Fibroblast of lung (primary cell): ENCODE measurements around the gene USP13. TPM values are rescaled to one million over a fixed set of nuclear protein-coding genes. Genes with fewer than 3 reads are reported as not detected.
A peak's percentile ranks its signal among the peaks of the same experiment; 100 is the strongest.

ENCODE experiments used
- DNase-seq, 2 donors: peaks; one replicate each; pipeline versions ENCODE4 v3.0.0 to v3.0.0-alpha.2; 2010; ENCODE audit warnings: low read depth in 2 of 2
- H2AFZ ChIP-seq: 2 replicates; pipeline ENCODE4 v1.5.1; 2012; ENCODE audit warnings: low read length, control low read depth, inconsistent platforms
- H3K27ac ChIP-seq: 2 replicates; pipeline ENCODE4 v1.5.1; 2011; ENCODE audit warnings: low read length, control low read depth; ENCODE audit not compliant: insufficient read depth
- H3K27me3 ChIP-seq: 2 replicates; pipeline ENCODE4 v1.5.1; 2011; ENCODE audit warnings: mild to moderate bottlenecking, low read length; ENCODE audit not compliant: control insufficient read depth, insufficient read depth
- H3K36me3 ChIP-seq: 2 replicates; pipeline ENCODE4 v1.5.1; 2011; ENCODE audit warnings: low read length; ENCODE audit not compliant: control insufficient read depth, insufficient read depth
- H3K4me1 ChIP-seq: 2 replicates; pipeline ENCODE4 v1.5.1; 2011; ENCODE audit warnings: low read length; ENCODE audit not compliant: control insufficient read depth, insufficient read depth; ENCODE audit errors: extremely low read depth
- H3K4me2 ChIP-seq: 2 replicates; pipeline ENCODE4 v1.5.1; 2011; ENCODE audit warnings: low read length, control low read depth; ENCODE audit not compliant: insufficient read depth; ENCODE audit errors: extremely low read depth
- H3K4me3 ChIP-seq, 4 experiments: fragments of 200-600 bp in 1 of 4; sonication (generic) in 1 of 4; replicated peaks in 1 of 4; 2 replicates each; pipeline ENCODE4 v1.5.1; 2011 to 2016; ENCODE audit warnings: low read length in 4 of 4, low read depth in 3 of 4, mild to moderate bottlenecking in 3 of 4, control low read depth in 2 of 4, inconsistent platforms in 1 of 4, mixed read lengths in 1 of 4; ENCODE audit not compliant: insufficient read depth in 1 of 4; ENCODE audit errors: control extremely low read depth in 1 of 4
- H3K79me2 ChIP-seq: 2 replicates; pipeline ENCODE4 v1.5.1; 2012; ENCODE audit warnings: mild to moderate bottlenecking, low read length, inconsistent platforms; ENCODE audit not compliant: control insufficient read depth, insufficient read depth
- H3K9ac ChIP-seq: 2 replicates; pipeline ENCODE4 v1.5.1; 2011; ENCODE audit warnings: mild to moderate bottlenecking, low read length, control low read depth; ENCODE audit not compliant: insufficient read depth
- H3K9me3 ChIP-seq: 2 replicates; pipeline ENCODE4 v1.5.1; 2012; ENCODE audit warnings: low read depth, low read length; ENCODE audit not compliant: control insufficient read depth, insufficient read depth
- H4K20me1 ChIP-seq: 2 replicates; pipeline ENCODE4 v1.5.1; 2011; ENCODE audit warnings: low read length; ENCODE audit not compliant: control insufficient read depth, insufficient read depth; ENCODE audit errors: extremely low read depth
- CTCF ChIP-seq, 2 donors: IDR thresholded peaks in 1 of 2; conservative IDR thresholded peaks in 1 of 2; 1 replicate in 1 of 2; 2 replicates in 1 of 2; pipeline ENCODE4 v1.5.1; 2011 to 2012; ENCODE audit warnings: low read length in 2 of 2, control low read depth in 1 of 2, inconsistent platforms in 1 of 2, low read depth in 1 of 2, mild to moderate bottlenecking in 1 of 2
- EZH2 ChIP-seq: IDR thresholded peaks from 2 replicates; pipeline ENCODE4 v1.5.1; 2012; ENCODE audit warnings: low read length, control low read depth, mild to moderate bottlenecking; ENCODE audit errors: missing control alignments
- polyA plus RNA-seq, 2 donors: library from polyadenylated mRNA; depleted of rRNA in 1 of 2; stranded (reverse) in 1 of 2; unstranded in 1 of 2; fragments of >200 nt; gene quantifications; 2 replicates each; pipeline ENCODE4 v1.2.1, GENCODE V29; 2011 to 2012; ENCODE audit warnings: missing spikeins in 1 of 2
- total RNA-seq: library from RNA; depleted of rRNA; stranded (reverse); fragments of >200 nt; gene quantifications from 2 replicates; pipeline ENCODE4 v1.2.1, GENCODE V29; 2014

USP13 gene
- total and polyA plus RNA-seq, 2 donors (not counting 1 experiment from before 2014, with no cell fraction given): 11.7 to 15.7 TPM

- H3K4me3 ChIP-seq: no peak overlapping the region
- no peaks in the 10 kb centered on the region for H3K4me1 ChIP-seq
- no peak overlapping the region for H3K9ac ChIP-seq
- TF ChIP-seq EZH2 (no peak), CTCF (conservative IDR thresholded peaks at IDR 0.05 in 1 of 2, IDR thresholded peaks at IDR 0.05 in 1 of 2; ENCODE audit: low read depth in 1 of 2, low read length in 2 of 2) (no peak)
- H3K4me2 ChIP-seq: no peak overlapping the region
- H2AFZ ChIP-seq: no peak overlapping the region
- H3K36me3 ChIP-seq: peaks cover 4% of the 10 kb centered on the region
- no peaks in the 10 kb centered on the region for H3K79me2 ChIP-seq
- H3K27ac ChIP-seq: no peak overlapping the region
- H3K27me3 ChIP-seq: no peaks in the 10 kb centered on the region
- DNase-seq: no peak
- H4K20me1 ChIP-seq: no peaks in the 10 kb centered on the region
- H3K9me3 ChIP-seq: no peaks in the 10 kb centered on the region
These were observed 92.9 kb downstream of the USP13 start for GRCh38 chr3:179745716-179746115.

DNA sequence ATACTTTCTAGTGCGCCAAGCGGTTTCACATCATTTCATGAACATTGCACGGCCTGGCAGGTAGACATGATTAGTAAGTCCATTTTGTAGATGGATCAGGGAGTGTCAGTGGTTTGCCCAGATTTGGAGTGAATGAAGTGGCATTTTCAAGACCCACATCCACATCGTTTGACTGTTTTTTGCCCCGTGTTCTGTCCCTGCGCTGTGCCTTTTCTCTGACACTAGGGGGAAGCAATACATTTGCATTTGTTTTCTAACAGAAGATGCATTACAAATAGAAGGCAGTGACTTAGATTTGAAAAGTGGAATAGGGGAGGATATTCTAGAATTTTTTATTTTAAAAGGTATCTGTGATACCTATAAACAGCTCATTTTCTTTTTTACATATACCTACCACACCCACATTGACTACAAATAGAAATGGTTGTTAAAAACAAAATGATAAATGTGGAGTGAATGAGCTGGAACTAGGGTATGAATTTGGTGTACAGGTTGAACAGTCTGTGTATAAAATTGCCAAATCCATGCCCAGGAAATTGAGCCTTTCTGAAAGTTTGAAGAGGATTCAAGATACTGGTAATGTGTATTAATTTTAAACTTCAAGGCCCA, 98.0 kb downstream of the USP13 start:
- H3K36me3 ChIP-seq: peaks cover 1% of the 10 kb centered on the region
- no peaks in the 10 kb centered on the region for H4K20me1 ChIP-seq
- H3K4me1 ChIP-seq: no peaks in the 10 kb centered on the region
- H3K79me2 ChIP-seq: no peaks in the 10 kb centered on the region
- no peaks in the 10 kb centered on the region for H3K9me3 ChIP-seq
- no peak overlapping the region for H3K4me3 ChIP-seq
- H3K9ac ChIP-seq: no peak overlapping the region
- no peak overlapping the region for H2AFZ ChIP-seq
- no peak overlapping the region for H3K27ac ChIP-seq
- H3K27me3 ChIP-seq: no peaks in the 10 kb centered on the region
- TF ChIP-seq CTCF (conservative IDR thresholded peaks at IDR 0.05 in 1 of 2, IDR thresholded peaks at IDR 0.05 in 1 of 2; ENCODE audit: low read depth in 1 of 2, low read length in 2 of 2) (peak; percentile 75 to 82), EZH2 (no peak)
- H3K4me2 ChIP-seq: no peak overlapping the region
- DNase-seq: peak; percentile 13 to 38

GRCh38 chr3:179760944-179761343, 108.1 kb downstream of the USP13 start:
- TF ChIP-seq CTCF (conservative IDR thresholded peaks at IDR 0.05 in 1 of 2, IDR thresholded peaks at IDR 0.05 in 1 of 2; ENCODE audit: low read depth in 1 of 2, low read length in 2 of 2): no peak
- TF ChIP-seq EZH2: no peak
- Histone ChIP-seq H3K27ac (no peak overlapping the region), H3K9me3 (no peaks in the 10 kb centered on the region), H3K4me2 (no peak overlapping the region), H3K9ac (no peak overlapping the region), H3K4me3 (no peak overlapping the region), H2AFZ (no peak overlapping the region), H3K27me3 (no peaks in the 10 kb centered on the region), H3K4me1 (no peaks in the 10 kb centered on the region), H3K36me3 (no peaks in the 10 kb centered on the region), H3K79me2 (no peaks in the 10 kb centered on the region), H4K20me1 (no peaks in the 10 kb centered on the region)
- peak; percentile 67 to 74 for DNase-seq
